NCI-H2227 treated with DMSO at 0.1 percent for 48 hours (cell line): ENCODE results near the gene ZDHHC8.

ENCODE experiments used
- DNase-seq: peaks from one replicate; lab custom pipeline; 2025; lab: John Stamatoyannopoulos, UW

Gene ZDHHC8

GRCh38 chr22:20196094-20196842 lies 64.7 kb downstream of the ZDHHC8 start:
- no peak for DNase-seq
